ENCODE results near the gene TEDC2.

DNA sequence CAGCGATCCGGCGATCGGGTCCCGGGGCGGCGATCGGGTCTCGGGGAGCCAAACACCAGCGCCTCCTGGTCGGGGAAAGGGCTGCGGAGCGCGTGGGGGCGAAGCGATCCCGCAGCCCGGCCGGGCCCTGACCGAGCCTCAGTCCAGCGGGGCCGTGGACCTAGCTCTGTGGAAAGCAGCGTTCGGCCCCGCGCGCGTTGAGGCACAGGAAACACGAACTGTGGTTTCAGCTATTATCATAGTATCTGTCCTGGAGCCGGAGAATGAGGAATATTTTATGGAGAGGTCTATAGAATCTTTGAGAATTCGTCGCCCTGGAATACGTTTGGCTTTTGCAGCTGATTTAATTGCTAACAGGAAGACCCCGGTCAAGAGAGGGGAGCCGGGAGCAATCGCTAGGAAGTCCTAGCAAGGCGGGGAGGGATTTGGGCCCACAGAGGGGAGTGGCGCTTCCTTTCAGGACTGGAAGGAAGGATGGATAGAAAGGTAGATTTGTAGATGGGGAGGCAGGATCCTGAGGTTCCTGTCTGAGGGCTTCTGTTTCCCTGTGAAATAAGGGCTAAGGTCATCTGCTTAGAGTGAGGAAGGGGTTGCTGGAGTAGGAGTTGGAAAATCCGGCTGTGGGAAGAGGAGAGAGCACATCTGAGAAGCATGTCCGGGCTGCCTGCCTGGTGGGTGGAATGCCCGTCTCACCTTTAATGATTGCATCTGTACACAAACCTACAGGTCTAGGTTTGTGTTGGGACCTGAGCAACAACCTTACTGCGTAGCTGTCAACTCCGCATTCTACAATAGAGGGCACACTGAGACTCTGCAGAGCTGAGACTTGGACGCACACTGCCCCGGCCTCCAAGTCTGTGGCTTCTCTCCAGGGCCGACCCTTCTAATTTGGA is 29.9 kb upstream of the TEDC2 start:
- TF ChIP-seq CTCF (IDR thresholded peaks at IDR 0.05) (peak in 1 of 5 experiments; percentile 2), EP300 (IDR thresholded peaks at IDR 0.05) (no peak)
